GM18951 (cell line): ENCODE measurements around the gene MYD88.
"Not testable (repeated sequence)": the region's sequence is repeated elsewhere in the genome, so short reads cannot be mapped to it uniquely, and the experiment has no call there.

Source experiments
- POLR2A ChIP-seq: IDR thresholded peaks from 4 replicates; pipeline ENCODE4 v1.6.1; 2011; ENCODE audit warnings: mild to moderate bottlenecking; ENCODE audit not compliant: insufficient read length, insufficient read depth; ENCODE audit errors: extremely low read depth
- in situ Hi-C: fragments of 300-500 bp; cut with MboI; formaldehyde crosslinking; loops from one replicate; pipeline ENCODE4 v1.12.0; 2022; ENCODE audit warnings: low sequenced_read_pairs, mixed read lengths, inconsistent platforms; ENCODE audit not compliant: unreplicated experiment

The MYD88 gene

DNA sequence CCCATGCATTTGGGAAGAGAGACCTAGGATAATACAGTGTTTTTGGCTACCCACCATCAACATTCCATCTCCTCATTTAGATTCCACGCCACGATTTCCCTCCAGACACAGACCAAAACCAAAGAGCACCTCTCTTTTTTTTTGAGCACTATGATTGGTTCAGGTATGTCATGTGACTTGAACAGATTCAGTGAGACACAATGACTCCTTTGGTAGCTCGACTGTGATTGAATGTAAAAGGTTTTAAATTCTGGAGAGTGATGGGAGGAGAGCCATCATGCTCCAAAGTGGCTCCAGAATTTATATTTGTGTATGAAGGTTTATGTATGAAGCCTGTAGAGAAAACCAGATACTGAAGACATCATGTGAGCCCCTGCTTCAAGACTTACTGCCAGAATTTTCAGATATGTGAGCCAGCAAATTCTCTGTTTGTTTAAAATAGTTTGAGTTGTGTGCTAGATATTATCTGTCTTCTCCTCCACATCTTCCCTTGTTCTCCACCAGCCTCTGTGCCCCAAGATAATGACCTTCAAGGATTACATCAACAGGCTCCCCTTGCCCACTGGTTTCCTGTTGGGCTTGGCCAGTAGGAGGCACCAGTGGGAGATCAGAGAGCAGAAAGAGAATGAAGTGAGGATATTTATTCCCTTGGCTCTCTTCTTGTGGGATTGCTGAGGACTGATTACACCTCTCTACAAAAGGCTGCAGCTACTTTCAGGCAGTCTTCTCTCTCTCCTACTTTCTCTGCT is 12.5 kb downstream of the MYD88 start:
- in situ Hi-C loops: no loop called here

DNA sequence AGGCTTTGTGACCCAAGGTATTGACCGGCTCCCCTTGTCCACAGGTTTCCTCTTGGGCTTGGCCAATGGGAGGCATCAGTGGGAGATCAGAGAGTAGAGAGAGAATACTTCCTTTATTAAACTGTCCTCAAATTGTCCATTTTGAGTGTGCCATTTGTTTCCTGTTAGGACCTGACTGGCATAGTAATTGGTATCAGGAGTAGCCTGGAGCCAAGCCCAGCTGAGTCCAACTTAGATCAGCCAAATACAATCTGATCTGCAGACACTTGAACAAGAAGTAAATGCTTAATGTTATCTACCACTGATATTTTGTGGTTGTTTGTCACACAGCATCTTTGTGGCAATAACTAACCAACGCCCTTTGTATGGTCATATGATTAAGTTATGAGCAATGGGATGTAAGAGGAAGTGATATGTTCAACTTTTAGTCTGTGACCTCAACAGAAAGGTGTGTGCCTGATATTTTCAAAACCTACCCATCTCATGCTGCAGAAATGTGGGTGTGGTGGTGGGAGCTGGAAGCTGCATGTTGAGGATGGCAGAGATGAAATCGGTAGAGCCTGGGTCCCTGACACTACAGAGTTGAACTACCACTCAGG is 13.3 kb downstream of the MYD88 start:
- TF ChIP-seq POLR2A: no peak

More for the DNA sequence above, 12.5 kb downstream of the MYD88 start:
- TF ChIP-seq POLR2A: no peak

DNA sequence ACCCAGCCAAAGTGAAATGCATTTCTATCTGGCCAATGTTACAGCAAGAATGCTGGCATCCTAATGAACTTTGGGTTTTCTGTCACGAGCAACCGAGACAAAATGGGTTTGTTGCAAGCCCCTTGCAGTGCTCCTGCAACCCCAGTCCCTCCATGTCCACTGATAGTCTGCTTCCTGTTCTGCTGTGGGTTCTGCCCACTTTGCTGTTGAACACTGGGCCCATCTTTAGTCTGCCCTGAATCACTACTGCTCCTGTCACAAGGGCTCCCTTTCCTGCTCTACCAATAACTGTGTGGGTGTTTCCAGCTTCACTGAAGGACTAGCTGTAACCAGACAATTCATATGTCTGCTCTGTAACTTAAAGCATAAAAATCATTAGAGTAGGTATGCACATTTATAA is 14.1 kb downstream of the MYD88 start:
- no peak for TF ChIP-seq POLR2A

More for the DNA sequence above, 13.3 kb downstream of the MYD88 start:
- in situ Hi-C loops: no loop called here

DNA sequence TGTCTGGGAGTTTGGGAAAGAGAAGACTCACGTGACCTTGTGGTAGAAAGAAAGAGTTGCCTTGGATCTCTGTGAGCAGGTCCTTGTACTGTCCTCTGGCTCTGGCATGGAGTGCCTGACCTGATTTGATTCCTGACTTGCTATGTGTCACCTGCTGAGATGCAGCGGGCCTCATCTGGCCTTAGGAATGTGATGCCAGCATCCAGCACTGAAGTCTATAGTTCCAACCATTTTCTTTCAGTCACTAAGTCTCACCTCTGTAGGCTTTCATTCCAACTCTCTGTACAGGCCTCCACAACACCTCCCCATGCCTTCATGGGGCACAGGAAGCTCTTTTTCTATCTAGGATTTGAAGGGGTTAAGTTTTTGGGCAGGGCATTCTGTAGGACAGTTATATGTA is 14.8 kb downstream of the MYD88 start:
- in situ Hi-C loops: no loop called here

More for the DNA sequence above, 14.1 kb downstream of the MYD88 start:
- in situ Hi-C loops: no loop called here

DNA sequence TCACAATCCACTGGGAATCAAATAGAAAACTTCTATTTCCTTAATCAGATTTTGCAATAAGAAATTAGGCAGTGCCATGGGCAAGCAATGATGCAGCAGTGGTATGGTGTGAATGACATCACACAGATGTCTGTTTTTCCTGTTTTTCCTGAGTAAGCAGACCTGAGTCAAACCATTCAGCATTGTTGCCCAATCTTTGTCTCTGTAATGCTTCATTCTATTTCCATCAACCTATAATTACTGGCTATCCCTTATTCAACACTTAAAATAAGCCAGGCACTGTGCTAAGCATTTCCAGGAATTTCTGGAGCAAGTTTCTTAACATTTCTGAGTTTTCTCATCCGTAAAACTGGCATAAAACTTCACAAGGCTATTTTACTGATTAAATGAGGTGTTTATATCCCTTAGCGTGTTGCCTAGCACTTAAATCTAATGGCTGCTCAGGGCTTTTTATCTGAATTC is 15.6 kb downstream of the MYD88 start:
- no peak for TF ChIP-seq POLR2A
- in situ Hi-C loops: no loop called here

More for the DNA sequence above, 14.8 kb downstream of the MYD88 start:
- TF ChIP-seq POLR2A: no peak

DNA sequence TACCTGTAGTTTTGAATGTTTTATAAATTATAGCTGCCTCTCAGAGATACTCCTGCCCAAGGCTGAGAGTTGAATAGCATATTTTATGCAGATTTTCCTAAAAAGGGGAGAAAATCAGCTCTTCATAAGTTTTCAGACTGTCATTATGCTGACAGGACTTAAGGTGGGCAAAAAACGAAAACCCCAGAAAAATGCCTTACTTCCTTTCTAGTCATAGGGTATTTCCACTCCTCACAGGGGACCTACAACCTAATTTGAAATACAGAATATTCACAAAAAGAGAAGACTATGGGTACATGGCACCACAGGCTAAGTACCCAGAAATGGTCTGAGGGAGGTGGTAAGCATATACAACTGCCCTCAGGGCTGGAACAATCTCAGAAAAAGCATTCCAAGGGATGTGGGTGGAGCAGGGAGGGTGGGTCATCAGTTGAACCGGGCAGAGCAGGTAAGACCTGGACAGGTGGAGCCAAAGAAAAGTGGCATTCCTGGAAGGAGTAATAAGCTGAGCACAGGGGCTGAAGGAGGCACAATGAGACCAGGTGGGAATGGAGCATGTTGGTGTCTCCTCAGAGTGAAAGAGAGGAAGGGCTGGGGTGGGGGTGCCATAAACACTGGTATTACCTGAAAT is 16.3 kb downstream of the MYD88 start:
- no peak for TF ChIP-seq POLR2A
- in situ Hi-C loops: no loop called here

DNA sequence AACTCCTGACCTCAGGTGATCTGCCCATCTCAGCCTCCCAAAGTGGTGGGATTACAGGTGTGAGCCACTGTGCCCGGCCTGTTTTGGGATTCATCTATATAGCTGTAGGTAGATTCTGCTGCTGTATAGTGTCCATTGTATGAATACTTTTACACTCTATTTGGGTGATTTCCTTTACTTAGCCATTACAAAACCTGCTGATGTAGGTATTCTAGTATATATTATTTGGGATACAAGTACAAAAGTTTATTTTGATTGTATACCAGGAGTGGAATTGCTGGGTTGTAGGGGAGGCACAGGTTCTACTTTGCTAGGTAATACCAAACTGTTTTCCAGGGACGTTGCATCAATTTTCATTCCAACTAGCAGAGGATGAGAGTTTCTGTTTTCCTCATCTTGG is 17.4 kb downstream of the MYD88 start:
- in situ Hi-C loops: no loop called here
- TF ChIP-seq POLR2A: no peak

DNA sequence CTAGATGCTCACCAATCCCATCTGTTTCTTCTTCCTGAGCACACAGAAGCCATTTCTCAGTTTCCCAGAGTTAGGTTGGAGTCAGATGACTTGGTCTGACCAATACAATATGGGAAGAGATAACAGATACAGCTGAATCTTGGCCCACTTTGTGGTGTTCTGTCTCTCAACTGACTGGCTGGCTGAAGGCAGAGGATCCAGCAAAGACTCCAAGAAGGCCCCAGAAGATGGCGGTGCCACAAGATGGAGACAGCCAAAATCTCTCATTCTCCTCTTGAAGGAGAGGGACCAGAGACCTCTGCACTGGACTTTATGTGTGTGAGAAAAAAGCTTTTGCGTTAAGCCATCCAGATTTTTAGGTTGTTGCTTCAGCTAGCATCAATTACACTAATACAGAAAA is 18.7 kb downstream of the MYD88 start:
- TF ChIP-seq POLR2A: no peak
- in situ Hi-C loops: no loop called here

DNA sequence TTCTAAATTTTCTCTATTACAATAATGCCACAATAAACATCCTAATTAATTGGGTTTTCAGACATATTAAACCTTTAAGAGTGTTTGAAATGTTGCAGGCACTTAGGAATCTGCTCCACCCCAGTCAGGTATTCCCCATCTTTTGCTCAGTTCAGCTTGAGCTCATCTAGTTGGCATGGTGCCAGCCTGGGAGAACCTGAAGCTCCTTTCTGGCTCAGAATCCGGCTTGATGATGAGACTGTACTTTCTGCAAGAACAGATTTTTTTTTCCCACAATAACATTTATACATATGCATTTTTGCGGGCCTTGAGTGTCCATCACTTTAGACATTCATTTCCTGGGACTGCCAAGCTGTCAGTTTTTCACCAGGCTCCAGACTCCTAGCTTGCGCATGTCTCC is 19.1 kb downstream of the MYD88 start:
- no peak for TF ChIP-seq POLR2A
- in situ Hi-C loops: no loop called here

DNA sequence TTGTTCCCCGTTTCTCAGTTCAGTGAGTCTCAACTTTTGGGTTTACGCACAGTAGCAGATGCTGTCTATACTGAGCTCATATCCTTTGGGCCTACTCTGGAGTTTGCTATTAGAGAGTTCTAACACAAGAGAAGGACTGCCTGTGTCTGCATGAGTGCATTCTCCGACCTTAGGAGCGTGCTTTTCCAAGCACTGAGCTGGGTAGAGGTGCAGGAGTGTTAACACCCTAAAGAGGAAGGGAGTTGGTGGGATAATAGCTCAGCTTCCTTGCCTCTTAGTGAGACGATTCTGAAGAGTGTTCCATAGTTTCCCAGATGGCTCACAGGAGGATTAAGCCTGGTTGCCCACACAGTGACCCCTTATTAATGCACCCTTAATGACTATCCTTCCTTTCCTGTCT is 20.0 kb downstream of the MYD88 start:
- TF ChIP-seq POLR2A: no peak

DNA sequence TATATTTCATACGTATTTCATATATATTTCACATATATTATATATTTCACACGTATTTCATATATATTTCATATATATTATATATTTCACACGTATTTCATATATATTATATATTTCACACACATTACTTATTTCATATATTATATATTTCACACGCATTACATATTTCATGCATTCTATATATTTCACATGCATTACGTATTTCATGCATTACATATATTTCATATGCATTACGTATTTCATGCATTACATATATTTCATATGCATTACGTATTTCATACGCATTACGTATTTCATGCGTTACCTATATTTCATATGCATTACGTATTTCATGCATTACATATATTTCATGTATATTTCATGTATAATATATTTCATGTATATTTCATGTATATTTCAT is 22.2 kb downstream of the MYD88 start:
- in situ Hi-C loops: not testable (repeated sequence)

More for the DNA sequence above, 20.0 kb downstream of the MYD88 start:
- in situ Hi-C loops: no loop called here

DNA sequence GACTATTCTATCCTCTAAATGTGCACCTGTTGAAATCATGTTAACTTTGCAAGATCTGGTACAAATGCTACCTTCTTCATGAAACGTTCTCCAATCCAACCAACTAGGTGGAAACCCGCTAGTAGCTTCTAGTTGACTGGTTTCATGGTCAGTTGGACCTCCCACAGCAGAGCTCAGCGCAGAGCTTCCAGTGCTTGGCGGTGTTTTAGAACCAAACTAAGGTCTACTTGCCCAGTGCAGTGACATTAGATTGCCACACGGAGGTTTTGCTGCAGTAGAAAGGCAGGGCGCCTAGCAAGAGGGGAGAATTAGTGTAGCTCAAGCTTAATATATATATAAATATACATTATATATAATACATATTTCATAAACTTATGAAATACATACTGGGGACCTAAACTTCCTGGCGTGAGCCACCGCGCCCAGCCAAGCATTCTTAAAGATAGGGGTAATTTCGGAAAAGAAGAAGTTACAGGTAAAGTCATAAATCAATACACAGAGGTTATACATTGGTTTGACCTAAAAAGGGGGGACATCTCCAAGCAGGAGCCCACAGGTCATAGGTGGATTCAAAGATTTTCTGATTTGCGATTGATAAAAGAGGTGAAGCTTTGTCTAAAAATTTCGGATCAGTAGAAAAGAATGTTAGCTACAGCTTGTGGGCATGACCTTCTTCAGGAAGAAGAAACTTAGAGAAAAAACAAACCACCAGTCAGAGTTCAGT is 24.8 kb downstream of the MYD88 start:
- TF ChIP-seq POLR2A: no peak
- in situ Hi-C loops: no loop called here
